ENCODE data around the gene MUL1.
"Not testable (repeated sequence)": the region's sequence is repeated elsewhere in the genome, so short reads cannot be mapped to it uniquely, and the experiment has no call there.

The MUL1 gene

DNA sequence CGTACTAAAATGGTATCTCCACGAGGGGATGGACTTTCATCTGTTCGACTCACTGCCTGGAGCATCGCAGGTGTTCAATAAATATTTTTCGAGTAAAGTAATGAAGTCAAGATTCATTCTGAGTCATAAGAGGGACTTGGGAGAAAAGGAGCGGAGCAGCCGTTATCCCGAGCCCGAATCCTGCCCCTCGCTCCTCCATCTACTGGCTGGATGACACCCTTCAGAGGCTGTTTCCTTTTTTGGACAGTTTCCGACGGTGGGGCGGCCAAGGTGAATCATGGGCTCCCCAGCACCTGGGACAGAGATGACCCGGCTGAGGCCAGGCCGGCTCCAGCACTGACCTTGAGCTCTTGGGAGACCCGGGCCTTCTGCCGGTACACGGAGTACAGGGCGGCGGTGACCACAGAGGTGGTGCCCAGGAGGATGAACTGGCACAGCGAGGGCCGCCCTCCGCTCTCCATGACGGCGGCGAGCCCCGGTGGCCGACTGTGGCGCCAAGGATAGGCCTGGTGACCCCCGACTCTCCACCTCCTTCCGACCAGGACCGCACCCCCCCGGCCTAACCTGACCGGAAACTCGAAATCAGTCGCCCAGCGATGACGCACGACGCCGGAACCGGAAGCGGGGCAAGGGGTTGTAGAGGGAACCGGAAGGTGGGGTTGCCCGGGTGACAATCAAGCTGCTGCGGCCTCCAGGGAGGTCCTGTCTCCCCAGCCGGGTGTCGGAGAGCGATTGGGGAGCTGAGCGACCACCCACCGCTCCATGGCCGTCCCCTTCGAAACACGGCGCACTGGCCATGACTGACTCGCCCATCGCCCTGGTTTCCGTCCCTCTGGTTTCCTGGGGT, at the start of gene MUL1:
TSS of gene MUL1 (minus strand) at position 588 of the 847 bp plus-strand sequence. CDS start at position 461, 127 bp downstream.
- peak; percentile 83 for DNase-seq

- no peak for DNase-seq
Observed at GRCh38 chr1:20555758-20556120, 47.8 kb upstream of the MUL1 start.

DNA sequence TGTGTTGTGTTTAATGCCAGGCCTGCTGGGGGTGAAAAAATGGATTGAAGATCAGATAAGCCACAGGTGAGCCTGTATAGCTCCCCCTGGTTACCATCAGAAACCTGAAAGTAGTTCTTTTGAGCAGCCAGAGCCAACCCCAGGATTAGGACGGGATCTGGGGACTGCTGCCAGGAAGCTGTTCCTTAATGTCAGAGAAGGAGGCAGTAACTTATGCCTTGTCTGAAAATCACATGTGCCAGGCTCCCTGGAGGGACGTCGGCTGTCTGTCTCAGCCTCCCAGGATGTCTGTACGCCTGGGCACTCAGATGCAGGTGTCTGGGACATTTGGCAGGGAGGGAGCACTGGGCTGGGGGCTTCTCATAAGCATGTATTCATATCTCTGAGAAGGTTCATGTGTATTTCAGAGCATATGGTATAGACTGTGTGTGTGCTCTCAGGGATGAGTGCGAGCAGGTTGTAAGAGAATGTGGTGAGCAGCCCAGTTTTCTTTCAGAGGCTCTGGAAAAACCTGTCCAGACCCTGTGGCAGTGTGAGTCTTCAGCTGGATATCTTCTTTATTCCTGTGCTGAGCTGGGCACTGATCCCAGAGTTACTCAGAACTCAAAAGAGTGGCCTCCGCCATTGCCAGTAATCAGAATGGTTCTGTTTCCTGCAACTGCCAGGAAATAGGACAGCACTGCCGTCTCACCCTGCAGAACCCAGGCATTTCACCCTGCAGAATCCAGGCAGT, 47.2 kb upstream of the MUL1 start:
- no peak for DNase-seq

GRCh38 chr1:20552728-20553445, 44.9 kb upstream of the MUL1 start:
- no peak for DNase-seq

- peak; percentile 12 for DNase-seq
Observed at GRCh38 chr1:20551945-20552727, 44.2 kb upstream of the MUL1 start, which contains the start of gene FAM43B. Gene FAM43B (plus strand): TSS chr1:20552573. CDS start chr1:20552974, 401 bp downstream.

GRCh38 chr1:20551161-20551560, 43.2 kb upstream of the MUL1 start:
- DNase-seq, result no peak

DNA sequence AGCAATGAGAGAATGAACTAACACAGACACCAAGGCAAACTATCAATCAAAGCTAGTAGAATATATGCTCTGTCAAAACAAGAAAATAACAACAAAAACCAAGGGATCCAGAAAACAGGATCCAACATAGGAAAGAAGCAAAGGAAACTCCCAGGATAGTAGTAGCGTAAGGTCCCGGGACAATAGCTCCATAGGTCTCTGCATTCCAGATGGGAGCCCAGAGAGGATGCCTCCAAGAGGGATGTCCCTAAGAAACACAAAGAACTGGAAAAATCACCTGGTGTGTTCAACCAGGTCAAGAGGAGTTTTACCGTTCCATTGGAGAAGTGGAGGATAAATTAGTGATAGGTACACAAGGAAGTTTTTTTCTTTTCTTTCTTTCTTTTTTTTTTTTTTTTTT, 38.7 kb upstream of the MUL1 start:
- no peak for DNase-seq

GRCh38 chr1:20540281-20540680, 32.3 kb upstream of the MUL1 start:
- no peak for DNase-seq

GRCh38 chr1:20538760-20539551, 31.0 kb upstream of the MUL1 start:
- no peak for DNase-seq

DNA sequence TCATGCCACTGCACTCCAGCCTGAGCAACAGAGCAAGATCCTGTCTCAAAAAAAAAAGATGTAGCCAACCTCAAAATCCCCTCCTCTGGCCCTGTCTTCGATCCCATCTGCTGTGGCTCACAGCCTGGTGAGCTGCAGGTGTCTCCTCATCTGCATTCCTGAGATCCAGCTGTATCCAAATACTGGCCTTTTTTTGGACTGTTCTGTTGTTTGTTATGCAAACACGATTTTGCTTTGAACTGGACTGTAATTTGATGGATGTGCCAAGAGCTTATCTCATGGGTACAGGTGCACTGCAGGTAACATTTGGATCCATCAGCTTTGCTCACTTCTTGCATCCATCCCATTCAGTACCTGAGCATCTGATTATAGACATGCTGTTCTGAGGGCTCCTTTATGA, 30.3 kb upstream of the MUL1 start:
- DNase-seq, result no peak

GRCh38 chr1:20534659-20535417, 26.9 kb upstream of the MUL1 start:
- no peak for DNase-seq

DNA sequence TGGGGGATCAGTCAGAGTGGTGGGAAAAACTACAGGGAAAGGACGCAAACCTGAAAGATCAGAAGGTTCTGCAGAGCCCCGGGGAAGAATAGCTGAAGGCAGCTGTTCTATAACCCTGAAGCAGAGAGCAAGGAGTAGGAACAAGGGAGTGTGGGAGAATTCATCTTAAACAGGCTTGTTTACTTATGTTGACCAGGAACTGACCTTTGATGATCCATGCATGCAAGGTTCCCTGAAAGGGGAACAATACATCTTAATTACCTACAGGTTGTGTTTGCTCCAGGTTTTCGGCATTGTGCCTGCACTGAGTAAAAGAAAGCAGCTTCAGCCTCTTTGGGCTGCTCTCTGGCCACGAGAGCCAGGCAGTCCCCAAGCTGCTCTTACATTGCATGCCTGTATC, 25.7 kb upstream of the MUL1 start:
- DNase-seq, result no peak

DNA sequence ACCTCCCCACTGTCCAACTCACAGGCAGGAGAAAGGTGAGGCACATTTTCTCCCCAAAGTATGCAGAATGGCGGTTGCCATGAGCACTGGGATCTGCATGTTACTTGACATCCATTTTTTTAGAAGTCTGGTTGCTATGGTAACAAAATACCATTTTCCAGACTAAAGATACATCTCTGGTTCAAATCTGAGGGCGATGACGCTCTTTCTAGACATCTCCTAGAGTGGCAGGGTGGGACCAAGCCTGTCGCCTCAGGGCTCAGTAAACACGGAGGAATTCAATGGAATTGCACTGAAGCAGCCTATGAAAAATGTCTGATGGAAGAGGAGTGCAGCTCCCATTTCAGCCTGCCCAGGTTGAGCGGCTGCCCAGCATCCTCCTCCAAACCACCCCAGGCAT, 22.9 kb upstream of the MUL1 start:
- DNase-seq, result no peak

- no peak for DNase-seq
Observed at GRCh38 chr1:20530306-20530705, 22.4 kb upstream of the MUL1 start.

DNA sequence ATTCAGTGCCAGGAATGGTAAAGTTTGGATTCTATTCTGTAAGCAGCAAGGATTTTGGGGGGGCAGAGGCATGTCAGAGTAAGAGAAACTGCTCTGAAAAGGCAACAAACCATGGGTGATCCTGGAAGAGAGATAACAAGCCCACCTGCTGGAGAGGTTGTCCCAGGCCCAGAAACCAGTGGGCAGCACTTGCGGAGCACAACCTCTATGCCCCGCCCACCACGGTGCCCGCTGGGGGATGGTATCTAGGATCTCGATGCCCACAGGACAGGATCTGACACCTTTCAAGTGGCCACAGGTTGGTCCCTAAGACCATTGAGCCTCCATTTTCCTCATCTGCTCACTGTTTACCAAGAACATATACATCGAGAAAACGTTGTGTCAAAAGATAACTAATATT, 20.3 kb upstream of the MUL1 start:
- no peak for DNase-seq

GRCh38 chr1:20526267-20526666, 18.3 kb upstream of the MUL1 start:
- DNase-seq, result no peak

DNA sequence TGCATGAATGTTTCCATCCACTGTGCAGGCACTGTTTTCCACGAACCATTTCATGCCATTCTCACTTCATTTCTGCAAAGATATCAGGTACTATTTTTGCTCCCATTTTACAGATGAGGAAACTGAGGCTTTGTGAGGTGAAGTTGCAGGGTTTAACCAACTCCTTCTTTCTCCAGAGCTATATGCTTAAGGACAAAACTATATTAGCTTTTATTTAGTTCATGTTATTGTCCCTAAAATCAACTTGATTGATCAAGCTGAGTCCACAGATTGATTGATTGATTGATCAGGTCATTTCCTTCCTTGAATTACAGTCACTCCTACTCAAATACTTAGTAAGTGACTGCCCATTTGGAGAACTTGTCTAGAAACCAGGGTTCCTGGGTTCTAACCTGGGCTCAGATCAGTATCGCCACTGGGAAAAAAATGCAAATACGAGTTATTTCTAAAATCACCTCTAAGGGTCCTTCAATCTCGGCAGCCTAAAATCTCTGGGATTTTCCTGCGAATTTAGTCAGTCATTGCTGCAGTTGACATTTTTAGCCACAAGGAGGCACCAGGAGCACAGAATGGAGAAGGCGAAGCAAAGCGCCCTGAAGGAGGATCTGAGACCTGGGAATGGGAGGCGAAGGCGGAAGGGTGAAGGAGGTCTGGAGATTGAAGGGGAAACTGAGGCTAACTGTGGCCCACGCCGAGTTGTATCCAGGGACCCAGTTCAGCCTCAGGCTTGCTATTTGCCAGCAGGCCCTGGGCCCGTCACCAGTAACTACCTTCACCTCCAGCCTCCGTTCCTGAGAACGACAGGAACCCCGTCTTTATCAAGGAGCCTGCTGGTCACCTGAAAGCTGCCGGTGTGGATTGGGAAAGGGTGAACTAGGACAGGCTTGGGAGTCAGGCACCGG, 14.3 kb upstream of the MUL1 start:
- peak; percentile 70 for DNase-seq

DNA sequence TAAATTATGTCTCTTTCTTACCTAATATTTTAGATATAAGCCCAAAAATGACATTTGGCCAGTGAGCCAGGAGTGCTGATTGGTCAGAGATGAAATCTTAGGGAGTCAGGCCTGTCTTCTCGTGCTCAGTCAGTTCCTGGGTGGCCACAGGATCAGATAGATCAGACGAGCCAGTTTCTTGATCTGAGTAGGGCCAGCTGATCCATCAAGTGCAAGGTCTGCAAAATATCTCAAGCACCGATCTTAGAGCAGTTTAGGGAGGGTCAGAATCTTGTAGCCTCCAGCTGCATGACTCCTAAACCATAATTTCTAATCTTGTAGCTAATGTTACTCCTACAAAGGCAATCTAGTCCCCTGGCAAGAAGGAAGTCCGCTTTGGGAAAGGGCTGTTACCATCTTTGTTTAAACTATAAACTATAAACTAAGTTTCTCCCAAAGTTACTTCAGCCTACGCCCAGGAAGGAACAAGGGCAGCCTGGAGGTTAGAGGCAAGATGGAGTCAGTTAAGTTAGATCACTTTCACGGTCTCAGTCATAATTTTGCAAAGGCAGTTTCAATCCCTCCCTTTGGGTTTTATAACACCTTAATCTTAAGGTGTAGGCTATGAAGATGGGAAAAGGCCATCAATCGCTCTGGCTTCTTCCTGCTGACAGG, 11.8 kb upstream of the MUL1 start:
- DNase-seq, result not testable (repeated sequence)

Data from NCI-H1436 (cell line).